EL (cell line): ENCODE measurements around the gene DAGLA.
"Not testable (repeated sequence)": the region's sequence is repeated elsewhere in the genome, so short reads cannot be mapped to it uniquely, and the experiment has no call there.

Experiments used
- DNase-seq: peaks from one replicate; pipeline ENCODE4 v3.0.0-alpha.2; 2016

Gene DAGLA

DNA sequence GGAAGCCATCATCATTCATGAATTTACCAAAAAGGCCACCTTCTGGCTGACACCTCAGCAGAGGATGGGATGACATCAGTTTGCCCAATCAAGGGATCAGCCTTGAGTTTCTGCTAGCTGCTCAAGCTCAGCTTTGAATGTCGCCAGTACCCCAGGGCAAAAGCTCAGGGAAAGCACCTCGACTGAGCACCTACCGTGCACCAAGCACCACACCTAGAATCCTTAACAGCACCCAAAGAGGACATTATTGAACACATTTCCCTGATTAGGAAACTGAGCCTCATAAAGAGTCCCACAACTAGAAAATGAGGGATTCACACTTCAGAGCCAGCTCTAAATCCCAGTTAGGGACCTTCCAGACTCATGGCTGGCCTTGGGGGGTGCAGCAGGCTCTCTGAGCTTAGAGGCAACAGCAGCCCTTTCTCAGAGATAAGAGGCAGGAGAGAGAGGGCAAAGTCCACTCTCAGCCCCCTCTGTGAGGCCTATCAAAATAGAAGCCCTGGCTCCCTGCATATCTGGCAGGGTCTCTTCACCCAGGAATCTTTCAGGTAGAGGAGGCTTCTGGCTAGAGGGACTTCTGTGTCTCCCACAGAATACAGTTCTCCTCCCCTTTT lies 13.4 kb upstream of the DAGLA start:
- no peak for DNase-seq

- no peak for DNase-seq
These were observed 12.4 kb upstream of the DAGLA start for GRCh38 chr11:61667684-61668305.

GRCh38 chr11:61669417-61669816 lies 10.8 kb upstream of the DAGLA start:
- no peak for DNase-seq

- no peak for DNase-seq
These were observed 9.6 kb upstream of the DAGLA start for GRCh38 chr11:61670626-61671025.

GRCh38 chr11:61671527-61671926 lies 8.7 kb upstream of the DAGLA start:
- no peak for DNase-seq

GRCh38 chr11:61673946-61674467 lies 6.2 kb upstream of the DAGLA start:
- not testable (repeated sequence) for DNase-seq

DNA sequence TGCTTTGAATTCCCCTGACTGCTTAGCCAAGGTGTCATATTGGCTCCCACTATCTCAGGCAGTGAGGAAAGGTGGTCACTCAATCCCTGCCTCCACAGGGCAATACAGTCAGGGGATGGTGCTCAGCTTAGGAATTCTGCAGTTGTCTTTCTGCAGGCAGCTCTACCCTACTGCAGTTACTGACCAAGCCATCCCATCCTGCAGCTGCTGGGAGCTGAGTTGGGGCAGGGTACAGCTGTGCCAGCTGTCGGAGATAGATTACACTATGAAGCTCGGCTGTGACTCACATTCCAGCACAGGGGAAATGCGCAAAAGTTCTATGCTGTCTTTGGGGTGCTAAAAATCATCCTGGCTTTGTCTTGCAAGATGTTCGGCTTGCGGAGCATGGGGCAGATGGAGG lies 4.4 kb upstream of the DAGLA start:
- DNase-seq, result no peak

DNA sequence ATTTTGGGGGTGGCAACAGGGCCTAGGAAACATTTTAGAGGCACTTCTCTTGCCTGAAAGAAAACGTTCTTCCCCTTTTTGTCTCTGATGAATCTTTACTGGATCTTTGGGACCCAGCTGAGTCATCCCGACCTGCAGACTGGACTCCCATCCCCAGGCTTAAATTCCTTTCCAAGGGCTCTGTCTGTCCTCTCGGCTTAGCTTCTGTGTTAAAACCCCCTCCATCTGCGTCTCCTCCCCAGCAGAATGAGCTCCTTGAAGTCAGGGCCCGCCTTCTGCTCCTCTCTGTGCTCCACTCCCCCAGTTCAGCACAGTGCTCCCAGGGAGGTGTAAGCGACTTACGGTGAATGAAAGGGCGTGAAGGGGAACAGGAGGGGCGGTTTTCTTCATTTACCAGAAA lies 895 bp upstream of the DAGLA start:
- DNase-seq, result no peak

- DNase-seq, result no peak
These were observed 531 bp downstream of the DAGLA start for GRCh38 chr11:61680622-61681221.

DNA sequence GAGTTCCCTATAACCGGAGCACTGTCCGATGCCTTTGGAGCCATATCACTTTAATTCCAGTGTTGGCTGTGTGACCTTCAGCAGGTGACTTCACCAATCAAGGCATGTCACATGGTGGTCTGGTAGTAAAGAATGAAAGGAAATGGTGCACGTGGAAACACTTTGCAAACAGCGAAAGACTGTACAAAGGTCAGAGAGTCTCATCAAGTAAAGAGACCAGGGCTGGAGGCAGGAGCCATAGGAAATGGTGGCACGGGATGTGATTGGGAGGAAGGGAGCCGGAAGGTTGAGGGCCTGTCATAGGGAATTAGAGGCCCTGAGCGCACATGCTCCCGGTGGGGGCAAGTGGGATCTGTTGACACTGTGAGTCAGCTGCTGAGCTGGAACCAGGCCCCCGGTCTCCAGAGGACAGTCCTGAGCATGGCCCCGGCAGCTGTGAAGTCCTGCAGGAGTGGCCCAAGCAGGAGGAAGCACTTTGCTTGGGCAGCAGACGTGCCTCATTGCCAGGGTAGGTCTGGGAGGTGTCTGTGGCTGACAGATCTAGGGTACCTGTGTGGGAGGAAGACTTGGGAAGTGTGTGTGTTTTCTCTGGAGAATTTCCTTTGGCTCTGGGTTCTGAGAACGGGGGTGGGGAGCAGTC lies 2.0 kb downstream of the DAGLA start:
- peak; percentile 43 for DNase-seq

GRCh38 chr11:61682906-61683675 lies 2.9 kb downstream of the DAGLA start:
- no peak for DNase-seq

DNA sequence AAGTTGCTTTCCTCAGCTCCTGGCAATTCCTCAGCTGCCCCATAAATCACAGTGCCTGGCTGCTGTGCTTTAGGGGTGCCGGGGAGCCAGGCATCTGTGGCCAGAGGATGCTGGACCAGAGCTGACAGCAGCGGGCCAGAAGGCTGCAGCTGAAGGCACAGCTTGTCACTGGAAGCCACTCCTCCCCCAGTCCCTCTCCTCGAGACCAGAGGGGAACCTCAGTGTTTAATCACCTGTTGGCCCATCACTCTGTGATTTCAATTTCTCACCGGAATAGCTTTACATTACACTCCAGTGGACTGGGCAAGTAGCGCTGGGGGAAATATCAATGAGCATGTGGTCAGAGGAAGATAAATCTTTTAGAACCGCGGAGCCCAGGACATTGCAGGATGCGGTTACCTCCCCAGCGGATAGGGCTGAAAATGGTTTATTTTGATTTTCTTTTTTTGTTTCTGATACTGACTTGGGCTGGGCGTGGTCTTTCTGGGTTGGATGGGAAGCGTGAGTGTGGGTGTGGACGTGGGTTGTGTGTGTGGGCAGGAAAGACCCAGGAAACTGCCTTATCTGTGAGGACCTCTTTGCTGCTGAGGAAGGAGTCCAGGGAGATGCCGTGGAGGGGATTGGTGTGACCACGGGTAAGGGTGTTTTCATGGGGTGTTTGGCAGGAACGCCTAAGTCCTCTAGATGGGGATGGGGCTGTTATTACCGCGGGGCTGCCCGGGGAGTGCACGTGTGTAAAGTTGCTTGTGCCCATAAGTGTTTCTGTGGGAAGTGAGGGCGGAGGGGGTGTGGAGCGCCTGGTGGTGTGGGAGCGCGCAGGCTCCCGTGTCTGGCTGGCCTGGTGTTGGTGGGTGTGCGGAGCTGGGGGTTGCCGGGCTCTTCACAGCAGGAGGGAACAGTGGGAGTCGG lies 4.0 kb downstream of the DAGLA start:
- DNase-seq, result no peak

DNA sequence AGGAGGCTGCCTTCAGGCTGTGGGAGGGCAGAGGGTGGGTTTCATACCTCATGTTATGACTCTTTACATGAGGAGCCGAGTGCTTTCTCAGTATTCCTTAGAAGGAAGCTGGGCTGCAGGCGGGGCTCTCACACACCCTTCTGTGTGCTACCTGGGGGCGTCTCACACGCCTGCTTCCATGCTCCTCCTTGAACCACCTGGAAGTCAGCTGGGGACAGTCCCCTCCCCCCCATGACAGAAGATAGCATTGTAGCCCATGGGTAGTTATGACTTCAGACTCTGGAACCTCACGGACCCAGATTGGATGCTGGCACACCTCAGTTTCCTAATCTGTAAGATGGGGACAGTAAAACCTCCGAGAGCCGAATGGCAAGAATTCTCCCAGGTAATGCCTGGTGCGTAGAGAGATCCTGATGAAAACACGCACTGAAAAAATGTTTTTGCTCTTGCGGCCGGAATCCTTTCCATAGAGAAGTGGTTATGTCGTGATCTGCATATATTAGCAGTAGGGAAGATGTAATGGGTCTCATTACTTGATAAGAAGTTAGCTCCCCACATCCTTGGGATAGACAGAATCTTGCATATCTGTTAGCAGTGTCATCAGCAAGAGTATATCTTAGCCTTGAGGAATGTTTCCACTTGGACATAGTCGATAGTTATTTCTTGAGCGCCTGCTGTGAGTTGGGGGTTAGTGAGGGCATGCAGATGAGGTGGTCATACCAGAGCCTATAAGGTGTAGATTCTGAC lies 4.9 kb downstream of the DAGLA start:
- DNase-seq, result peak; percentile 39

GRCh38 chr11:61685617-61685967 lies 5.4 kb downstream of the DAGLA start:
- DNase-seq, result no peak

GRCh38 chr11:61686066-61686465 lies 5.9 kb downstream of the DAGLA start:
- no peak for DNase-seq

- no peak for DNase-seq
These were observed 6.3 kb downstream of the DAGLA start for GRCh38 chr11:61686469-61686868.

GRCh38 chr11:61687420-61687819 lies 7.2 kb downstream of the DAGLA start:
- DNase-seq, result no peak

DNA sequence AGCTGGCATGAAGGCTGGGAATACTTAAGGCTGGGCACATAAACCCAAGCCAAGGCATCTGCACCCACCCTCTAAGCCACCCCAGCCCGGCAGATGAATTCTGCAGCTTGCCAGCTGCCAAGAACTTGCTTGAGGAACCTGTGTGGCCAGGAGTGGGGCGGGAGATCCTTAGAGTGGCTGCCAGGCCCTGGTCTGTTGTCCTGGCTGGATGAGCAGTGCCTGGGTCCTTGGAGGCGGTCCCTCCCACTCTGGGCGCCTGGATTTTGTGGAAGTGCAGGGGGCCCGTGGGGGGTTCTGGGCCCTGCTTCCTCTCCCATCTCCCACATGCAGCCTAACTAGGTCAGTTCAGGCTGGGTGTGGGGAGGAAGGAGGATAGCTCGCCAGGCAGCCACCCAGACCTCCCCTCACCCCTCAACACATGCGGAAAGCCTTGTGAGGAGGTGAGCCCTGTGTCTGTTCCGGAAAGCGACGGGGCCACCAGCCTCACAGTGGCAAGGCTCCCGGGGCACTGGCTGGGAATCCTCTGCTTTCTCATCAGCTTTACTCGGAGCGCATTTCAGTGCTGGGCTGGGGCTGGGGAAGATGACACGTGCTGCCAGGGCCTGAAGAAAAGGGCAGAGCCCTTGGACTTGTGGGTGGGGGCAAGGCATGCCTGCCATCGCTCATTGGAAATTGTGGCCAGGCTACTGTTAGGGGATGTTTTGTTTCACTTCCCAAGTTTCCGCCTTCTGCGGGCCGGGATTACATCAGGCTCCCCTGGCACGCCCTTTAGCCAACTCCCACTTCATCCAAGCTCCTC lies 8.4 kb downstream of the DAGLA start:
- DNase-seq, result peak; percentile 78

GRCh38 chr11:61689164-61689496 lies 8.9 kb downstream of the DAGLA start:
- DNase-seq, result no peak

- DNase-seq, result no peak
These were observed 10.7 kb downstream of the DAGLA start for GRCh38 chr11:61690706-61691379.
